Astrocyte (in vitro differentiated cells and primary cell): ENCODE data around the gene MYO5A. TPM values are rescaled to one million over a fixed set of nuclear protein-coding genes. Genes with fewer than 3 reads are reported as not detected.

Experiments
- DNase-seq: peaks from one replicate; pipeline ENCODE4 v3.0.0-alpha.2; 2010; ENCODE audit warnings: low read depth
- FAIRE-seq: peaks from 2 replicates; lab custom pipeline; 2011; peaks lifted over from hg19 to GRCh38; lab: Jason Lieb, UNC
- H2AFZ ChIP-seq: 2 replicates; pipeline ENCODE4 v1.6.0; 2012; ENCODE audit warnings: low read depth, low read length, inconsistent platforms
- H3K27ac ChIP-seq: 2 replicates; pipeline ENCODE4 v1.5.1; 2011; ENCODE audit warnings: low read depth, low read length, inconsistent platforms
- H3K27me3 ChIP-seq: 2 replicates; pipeline ENCODE4 v1.6.0; 2011; ENCODE audit warnings: low read length, inconsistent platforms; ENCODE audit not compliant: insufficient read depth
- H3K36me3 ChIP-seq: 2 replicates; pipeline ENCODE4 v1.5.1; 2011; ENCODE audit warnings: low read length, inconsistent platforms; ENCODE audit not compliant: insufficient read depth
- H3K4me1 ChIP-seq: 2 replicates; pipeline ENCODE4 v1.5.1; 2011; ENCODE audit warnings: low read length, inconsistent platforms; ENCODE audit not compliant: insufficient read depth
- H3K4me2 ChIP-seq: 2 replicates; pipeline ENCODE4 v1.6.0; 2012; ENCODE audit warnings: low read length, inconsistent platforms
- H3K4me3 ChIP-seq: 2 replicates; pipeline ENCODE4 v1.5.1; 2011; ENCODE audit warnings: low read depth, mild to moderate bottlenecking, low read length, inconsistent platforms; ENCODE audit not compliant: insufficient read depth
- H3K79me2 ChIP-seq: 2 replicates; pipeline ENCODE4 v1.6.0; 2012; ENCODE audit warnings: mild to moderate bottlenecking, low read length, inconsistent platforms; ENCODE audit not compliant: insufficient read depth
- H3K9ac ChIP-seq: 2 replicates; pipeline ENCODE4 v1.6.0; 2012; ENCODE audit warnings: mild to moderate bottlenecking, low read length, inconsistent platforms
- H3K9me3 ChIP-seq: 2 replicates; pipeline ENCODE4 v1.5.1; 2012; ENCODE audit warnings: low read depth, mild to moderate bottlenecking, low read length, inconsistent platforms; ENCODE audit not compliant: insufficient read depth
- H4K20me1 ChIP-seq: 2 replicates; pipeline ENCODE4 v1.6.0; 2012; ENCODE audit warnings: low read length, inconsistent platforms; ENCODE audit not compliant: insufficient read depth
- H3K27ac Mint-ChIP-seq: one replicate; pipeline ENCODE4 v1.8.0; 2021; ENCODE audit warnings: mild to moderate bottlenecking, mixed read lengths; ENCODE audit not compliant: unreplicated experiment
- H3K27me3 Mint-ChIP-seq: one replicate; pipeline ENCODE4 v1.8.0; 2021; ENCODE audit warnings: low read depth, mixed read lengths; ENCODE audit not compliant: unreplicated experiment
- H3K36me3 Mint-ChIP-seq: one replicate; pipeline ENCODE4 v1.8.0; 2021; ENCODE audit warnings: low read depth, mixed read lengths; ENCODE audit not compliant: unreplicated experiment
- H3K4me1 Mint-ChIP-seq: one replicate; pipeline ENCODE4 v1.8.0; 2021; ENCODE audit warnings: low read depth, mixed read lengths; ENCODE audit not compliant: unreplicated experiment
- H3K4me3 Mint-ChIP-seq: one replicate; pipeline ENCODE4 v1.8.0; 2021; ENCODE audit warnings: mild to moderate bottlenecking, moderate library complexity, mixed read lengths; ENCODE audit not compliant: unreplicated experiment
- H3K9me3 Mint-ChIP-seq: one replicate; pipeline ENCODE4 v1.8.0; 2021; ENCODE audit warnings: mild to moderate bottlenecking, mixed read lengths; ENCODE audit not compliant: unreplicated experiment
- EZH2 ChIP-seq: IDR thresholded peaks from 2 replicates; pipeline ENCODE4 v1.6.1; 2012; ENCODE audit warnings: mild to moderate bottlenecking, low read length, inconsistent platforms; ENCODE audit not compliant: insufficient read depth
- total RNA-seq: library from RNA; stranded (reverse); gene quantifications from 2 replicates; pipeline ENCODE4 v1.2.1, GENCODE V29; 2021
- TF ChIP-seq, protein P1 (sequence below): IDR thresholded peaks from 2 replicates; pipeline ENCODE4 v1.5.1; 2011; ENCODE audit warnings: low read depth, mild to moderate bottlenecking, inconsistent platforms, low read length, moderate library complexity; ENCODE audit not compliant: insufficient read depth

The MYO5A gene
- total RNA-seq, 1 donor from 2014 or later: 47.6 TPM

DNA sequence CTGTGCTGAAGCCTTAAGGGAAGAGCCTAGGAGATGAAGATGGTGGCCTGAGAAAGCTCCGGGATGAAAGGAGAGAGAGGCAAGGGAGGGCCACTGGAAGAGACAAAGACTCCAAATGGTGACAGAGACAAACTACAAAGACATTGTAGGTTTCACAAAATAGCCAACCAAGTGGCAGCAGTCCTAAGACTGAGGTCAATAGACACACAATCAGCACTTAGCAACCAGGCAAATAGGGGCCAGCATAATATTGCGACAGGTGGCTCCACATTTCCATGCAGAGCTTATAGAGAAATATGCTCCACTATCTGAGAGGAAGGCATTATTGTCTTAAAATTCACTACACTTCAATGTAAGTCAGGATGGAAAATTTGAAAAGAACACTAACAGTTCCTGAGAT lies 211.0 kb downstream of the MYO5A start:
- no peaks in the 10 kb centered on the region for H3K27me3 ChIP-seq
- Mint-ChIP-seq H3K9me3 (no peaks in the 10 kb centered on the region), H3K36me3 (peaks cover 17% of the 10 kb centered on the region), H3K27ac (no peak overlapping the region), H3K27me3 (no peaks in the 10 kb centered on the region), H3K4me3 (no peak overlapping the region), H3K4me1 (no peaks in the 10 kb centered on the region)
- peaks cover 14% of the 10 kb centered on the region for H3K36me3 ChIP-seq
- DNase-seq (no peak), FAIRE-seq (no peak)
- no peaks in the 10 kb centered on the region for H3K79me2 ChIP-seq
- no peaks in the 10 kb centered on the region for H3K4me1 ChIP-seq
- no peaks in the 10 kb centered on the region for H3K9me3 ChIP-seq
- H3K27ac ChIP-seq: no peak overlapping the region
- H3K9ac ChIP-seq: no peak overlapping the region
- no peak overlapping the region for H3K4me3 ChIP-seq
- TF ChIP-seq EZH2: no peak
- TF ChIP-seq, protein P1, sequence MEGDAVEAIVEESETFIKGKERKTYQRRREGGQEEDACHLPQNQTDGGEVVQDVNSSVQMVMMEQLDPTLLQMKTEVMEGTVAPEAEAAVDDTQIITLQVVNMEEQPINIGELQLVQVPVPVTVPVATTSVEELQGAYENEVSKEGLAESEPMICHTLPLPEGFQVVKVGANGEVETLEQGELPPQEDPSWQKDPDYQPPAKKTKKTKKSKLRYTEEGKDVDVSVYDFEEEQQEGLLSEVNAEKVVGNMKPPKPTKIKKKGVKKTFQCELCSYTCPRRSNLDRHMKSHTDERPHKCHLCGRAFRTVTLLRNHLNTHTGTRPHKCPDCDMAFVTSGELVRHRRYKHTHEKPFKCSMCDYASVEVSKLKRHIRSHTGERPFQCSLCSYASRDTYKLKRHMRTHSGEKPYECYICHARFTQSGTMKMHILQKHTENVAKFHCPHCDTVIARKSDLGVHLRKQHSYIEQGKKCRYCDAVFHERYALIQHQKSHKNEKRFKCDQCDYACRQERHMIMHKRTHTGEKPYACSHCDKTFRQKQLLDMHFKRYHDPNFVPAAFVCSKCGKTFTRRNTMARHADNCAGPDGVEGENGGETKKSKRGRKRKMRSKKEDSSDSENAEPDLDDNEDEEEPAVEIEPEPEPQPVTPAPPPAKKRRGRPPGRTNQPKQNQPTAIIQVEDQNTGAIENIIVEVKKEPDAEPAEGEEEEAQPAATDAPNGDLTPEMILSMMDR: no peak
- no peak overlapping the region for H3K4me2 ChIP-seq
- no peak overlapping the region for H2AFZ ChIP-seq
- no peaks in the 10 kb centered on the region for H4K20me1 ChIP-seq

DNA sequence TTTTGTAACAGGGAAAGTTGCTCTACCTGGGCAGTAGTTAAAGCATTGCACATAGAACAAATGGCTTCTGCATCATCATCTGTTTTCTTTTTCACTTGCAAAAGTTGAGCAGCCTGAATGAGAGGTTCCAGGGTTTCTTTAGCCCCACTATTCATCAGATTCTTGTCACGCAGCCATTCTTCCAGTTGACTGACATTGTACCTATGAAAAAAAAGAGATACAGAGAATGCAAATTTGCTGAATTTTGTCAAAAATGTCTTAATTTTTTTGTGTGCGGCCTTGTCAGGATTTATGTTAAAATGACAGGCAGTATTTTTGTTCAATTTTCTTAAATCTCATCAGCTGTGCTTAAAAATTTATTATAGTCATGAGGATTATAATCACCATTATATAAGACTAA lies 211.7 kb downstream of the MYO5A start:
- H3K4me1 ChIP-seq: no peaks in the 10 kb centered on the region
- H3K27me3 Mint-ChIP-seq: no peaks in the 10 kb centered on the region
- TF ChIP-seq, protein P1: no peak
- TF ChIP-seq EZH2: no peak

DNA sequence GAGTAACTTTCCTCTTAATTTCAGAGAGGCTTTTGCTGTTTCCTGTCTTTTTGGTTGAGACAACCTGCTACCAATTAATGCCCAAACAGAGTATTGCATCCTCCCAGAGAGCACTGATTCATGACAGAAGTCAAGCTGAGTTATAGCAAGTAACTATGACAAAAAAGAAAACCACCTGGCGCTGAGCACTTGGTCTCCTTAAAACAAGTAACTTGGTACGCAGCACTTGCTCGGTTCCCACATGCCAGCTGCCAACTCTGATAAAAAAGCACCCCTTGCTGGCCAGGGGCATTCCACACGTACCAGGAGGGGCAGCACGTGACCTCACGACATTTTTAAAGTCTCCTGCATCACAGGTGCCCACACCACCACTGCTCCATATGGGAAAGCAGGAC lies 219.5 kb downstream of the MYO5A start:
- H3K36me3 Mint-ChIP-seq: peaks cover 17% of the 10 kb centered on the region
- no peaks in the 10 kb centered on the region for H3K27me3 Mint-ChIP-seq
- no peak overlapping the region for H3K4me3 ChIP-seq
- TF ChIP-seq, protein P1: no peak
- TF ChIP-seq EZH2: no peak
- no peak overlapping the region for H3K27ac ChIP-seq
- H3K9me3 ChIP-seq: no peaks in the 10 kb centered on the region
- no peaks in the 10 kb centered on the region for H3K27me3 ChIP-seq
- no peak overlapping the region for H3K27ac Mint-ChIP-seq
- H4K20me1 ChIP-seq: no peaks in the 10 kb centered on the region
- peaks cover 5% of the 10 kb centered on the region for H3K9me3 Mint-ChIP-seq
- no peak for FAIRE-seq
- no peak overlapping the region for H3K4me2 ChIP-seq
- no peaks in the 10 kb centered on the region for H3K36me3 ChIP-seq
- H3K4me3 Mint-ChIP-seq: no peak overlapping the region
- H3K9ac ChIP-seq: no peak overlapping the region
- H3K4me1 ChIP-seq: no peaks in the 10 kb centered on the region
- H3K79me2 ChIP-seq: no peaks in the 10 kb centered on the region
- DNase-seq: no peak
- H3K4me1 Mint-ChIP-seq: no peaks in the 10 kb centered on the region
- no peak overlapping the region for H2AFZ ChIP-seq

More for the DNA sequence above, 211.7 kb downstream of the MYO5A start:
- no peaks in the 10 kb centered on the region for H4K20me1 ChIP-seq
- H3K36me3 ChIP-seq: peaks cover 14% of the 10 kb centered on the region
- DNase-seq: no peak
- Mint-ChIP-seq H3K4me3 (no peak overlapping the region), H3K36me3 (peaks cover 17% of the 10 kb centered on the region), H3K27ac (no peak overlapping the region), H3K4me1 (no peaks in the 10 kb centered on the region), H3K9me3 (no peaks in the 10 kb centered on the region)
- no peaks in the 10 kb centered on the region for H3K9me3 ChIP-seq
- H3K27ac ChIP-seq: no peak overlapping the region
- FAIRE-seq: no peak
- H2AFZ ChIP-seq: no peak overlapping the region
- H3K27me3 ChIP-seq: no peaks in the 10 kb centered on the region
- H3K4me2 ChIP-seq: no peak overlapping the region
- no peak overlapping the region for H3K9ac ChIP-seq
- H3K4me3 ChIP-seq: no peak overlapping the region
- no peaks in the 10 kb centered on the region for H3K79me2 ChIP-seq
